GM18909 (cell line): ENCODE measurements around the gene C12orf43.

Experiments
- ATAC-seq: cut with Tn5 transposase; IDR thresholded peaks from one replicate; pipeline ENCODE4 v1.9.1; 2021; ENCODE audit warnings: mild to moderate bottlenecking; ENCODE audit not compliant: unreplicated experiment, poor library complexity

Gene C12orf43

DNA sequence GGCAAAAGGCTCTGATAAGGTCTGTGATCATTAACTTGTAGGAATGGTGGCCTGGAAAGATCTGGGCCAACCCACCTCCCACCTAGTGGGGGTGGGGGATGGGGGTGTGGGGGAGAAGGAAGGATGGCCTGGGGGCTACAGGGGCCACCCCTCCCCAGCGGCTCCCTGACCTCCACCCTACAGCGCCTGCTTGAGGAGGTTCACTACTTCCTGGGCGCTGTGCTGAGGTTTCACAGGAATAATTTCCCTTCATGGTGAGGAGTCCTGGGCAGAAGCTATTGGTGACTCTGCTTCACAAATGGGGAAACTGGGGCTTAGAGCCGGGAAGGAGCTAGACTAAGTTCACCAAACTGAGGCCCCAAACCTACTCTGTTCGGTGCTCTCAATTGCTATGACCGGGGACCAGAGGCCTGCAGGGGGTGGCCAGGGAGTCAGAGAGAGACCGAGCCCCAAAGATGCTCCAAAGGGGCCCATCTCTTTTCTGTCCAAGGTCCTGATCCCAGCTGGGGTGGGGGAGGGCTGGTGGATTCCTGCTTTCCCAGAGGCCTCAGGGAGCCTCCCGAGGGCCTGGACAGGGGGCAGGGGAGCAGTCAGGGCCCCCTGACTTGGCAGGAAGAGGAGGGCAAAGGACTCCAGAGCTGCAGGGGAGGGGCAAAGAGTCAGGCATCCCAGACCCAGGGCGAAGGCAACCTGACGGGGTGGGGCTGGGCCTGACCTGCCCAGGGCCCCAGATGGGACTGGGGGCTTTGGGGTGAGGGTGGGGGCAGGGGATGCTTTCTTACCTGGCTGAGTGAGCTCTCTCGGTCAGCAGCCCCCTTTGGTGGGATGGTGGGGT lies 36.2 kb downstream of the C12orf43 start:
- ATAC-seq, result no peak

DNA sequence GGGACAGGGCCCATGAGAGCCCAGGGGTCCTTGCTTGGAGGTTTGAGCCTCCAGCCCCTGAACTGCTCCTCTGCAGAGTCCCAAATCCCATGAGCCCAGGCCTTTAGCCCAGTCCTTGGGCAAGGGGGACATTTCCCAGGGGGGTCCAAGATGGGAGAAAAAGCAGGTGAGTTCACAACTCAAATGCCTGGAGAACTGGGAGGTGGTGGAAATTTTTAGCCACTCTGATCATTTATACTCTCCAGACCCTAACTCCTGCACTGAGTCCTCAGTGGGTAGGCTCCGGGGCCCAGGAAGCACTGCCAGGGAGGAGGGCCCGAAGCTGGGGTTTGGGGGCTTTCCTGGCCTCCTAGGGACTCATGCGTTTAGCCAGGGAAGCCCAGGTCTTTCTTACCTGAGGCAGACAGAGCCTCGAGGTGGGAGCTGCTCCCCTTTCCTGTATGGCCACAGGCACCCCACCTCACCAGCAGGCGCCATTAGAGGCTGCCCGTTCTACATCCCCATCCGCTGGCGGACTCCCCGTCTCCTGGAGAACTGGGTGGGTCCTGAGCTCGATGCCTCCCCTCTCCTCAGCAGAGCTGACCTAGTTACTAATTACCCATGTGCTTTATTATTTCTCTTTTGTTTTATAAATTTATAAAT lies 36.9 kb downstream of the C12orf43 start:
- ATAC-seq, result no peak

GRCh38 chr12:120978296-120979219 lies 37.7 kb downstream of the C12orf43 start, which contains the start of gene HNF1A:
Gene HNF1A, plus strand, starts transcription at chr12:120978543. Its CDS starts 226 bp downstream, at chr12:120978769.
- no peak for ATAC-seq

DNA sequence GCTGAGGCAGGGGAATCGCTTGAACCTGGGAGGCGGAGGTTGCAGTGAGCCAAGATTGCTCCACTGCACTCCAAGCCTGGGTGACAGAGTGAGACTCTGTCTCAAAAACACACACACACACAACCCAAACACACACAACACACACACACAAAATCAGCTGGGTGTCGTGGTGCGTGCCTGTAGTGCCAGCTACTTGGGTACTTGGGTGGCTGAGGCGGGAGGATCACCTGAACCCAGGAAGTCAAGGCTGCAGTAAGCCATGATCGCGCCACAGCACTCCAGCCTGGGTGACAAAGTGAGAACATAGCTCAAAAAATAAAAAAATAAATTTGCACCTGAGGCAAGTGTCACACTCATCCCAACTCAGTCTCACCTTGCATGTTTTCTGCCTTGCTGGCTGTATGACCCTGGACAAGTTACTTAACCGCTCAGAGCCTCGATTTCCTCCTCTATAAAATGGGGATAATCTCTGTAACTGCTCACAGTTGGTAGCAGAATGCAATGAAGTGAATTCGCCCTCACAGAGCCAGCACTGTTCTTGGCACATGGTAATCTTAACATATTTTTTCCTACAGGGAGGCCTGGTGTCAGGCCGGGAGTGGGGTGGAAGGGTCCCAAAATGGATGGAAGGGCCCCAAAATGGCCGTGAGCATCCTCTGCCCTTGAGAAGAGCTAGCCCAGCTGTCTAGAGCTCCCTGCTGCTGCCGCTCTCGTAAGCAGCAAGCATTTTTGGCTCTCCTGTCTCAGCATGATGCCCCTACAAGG lies 38.6 kb downstream of the C12orf43 start:
- no peak for ATAC-seq

- no peak for ATAC-seq
Observed at GRCh38 chr12:120972870-120973543, 43.3 kb downstream of the C12orf43 start.

DNA sequence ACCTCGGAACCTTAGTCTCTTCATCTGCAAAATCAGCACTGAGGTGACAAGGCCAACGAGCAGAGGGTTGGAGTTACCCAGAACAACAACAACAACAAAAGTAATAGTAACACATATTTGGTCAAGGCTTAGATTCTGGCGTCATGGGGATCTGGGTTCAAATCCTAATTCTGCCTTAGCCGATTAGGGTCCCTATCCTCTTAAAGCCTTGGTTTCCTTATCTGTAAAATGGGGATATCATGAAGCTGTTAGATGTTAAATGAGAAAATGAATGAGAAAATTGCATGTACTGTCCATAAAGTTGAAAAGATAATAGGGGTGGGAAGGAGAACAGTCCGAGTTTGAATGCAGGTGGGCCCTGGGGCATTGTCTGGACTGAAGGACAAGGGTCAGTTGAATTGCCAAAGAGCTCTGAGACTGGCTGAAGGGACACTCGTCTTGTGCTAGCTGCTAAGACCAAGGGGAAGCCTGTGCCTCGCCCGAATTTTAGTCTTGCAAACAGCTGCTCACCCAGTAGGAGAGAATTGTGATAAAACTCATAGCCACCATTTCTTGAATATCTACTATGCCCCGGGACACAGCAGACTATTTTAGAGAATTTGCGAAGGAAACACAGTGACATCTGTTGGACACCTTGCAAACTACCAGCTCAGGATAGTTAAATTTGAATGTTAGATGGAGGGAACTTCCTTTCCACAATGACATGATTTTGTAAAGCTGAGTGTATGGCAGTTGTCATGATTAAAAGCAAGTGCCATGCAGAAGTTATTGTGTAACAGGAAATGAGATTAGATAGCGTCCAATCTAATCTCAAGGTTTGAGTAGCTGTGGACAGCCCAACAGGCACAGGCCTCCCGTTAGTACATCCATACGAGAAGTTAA lies 44.7 kb downstream of the C12orf43 start:
- ATAC-seq, result no peak

GRCh38 chr12:120970310-120970709 lies 46.0 kb downstream of the C12orf43 start:
- no peak for ATAC-seq

DNA sequence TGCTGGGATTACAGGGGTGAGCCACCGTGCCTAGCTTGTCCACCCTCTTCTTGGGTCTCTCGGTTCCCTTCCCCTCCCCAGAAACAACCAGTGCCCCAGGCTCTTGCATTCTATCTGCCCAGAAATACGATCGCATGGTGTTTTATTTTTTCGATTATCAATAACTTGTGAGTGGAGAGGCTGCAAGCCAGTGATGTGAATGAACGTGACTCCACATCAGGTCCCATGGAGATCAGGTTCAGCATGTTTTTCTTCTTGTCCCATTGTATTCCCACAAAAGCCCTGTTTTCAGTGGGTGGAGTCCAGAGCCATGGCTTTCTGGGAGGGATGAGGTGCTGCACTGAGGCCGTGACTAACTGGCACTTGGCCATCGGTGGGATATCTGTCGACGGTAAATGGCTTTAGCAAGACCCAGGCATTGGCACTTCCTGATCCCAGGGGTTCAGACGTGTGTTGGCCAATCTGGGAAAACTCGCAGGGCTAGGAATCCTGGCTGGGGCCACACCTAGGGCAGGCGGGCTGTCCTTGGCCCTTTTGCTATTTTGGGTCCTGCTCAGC lies 50.7 kb downstream of the C12orf43 start:
- ATAC-seq, result no peak

DNA sequence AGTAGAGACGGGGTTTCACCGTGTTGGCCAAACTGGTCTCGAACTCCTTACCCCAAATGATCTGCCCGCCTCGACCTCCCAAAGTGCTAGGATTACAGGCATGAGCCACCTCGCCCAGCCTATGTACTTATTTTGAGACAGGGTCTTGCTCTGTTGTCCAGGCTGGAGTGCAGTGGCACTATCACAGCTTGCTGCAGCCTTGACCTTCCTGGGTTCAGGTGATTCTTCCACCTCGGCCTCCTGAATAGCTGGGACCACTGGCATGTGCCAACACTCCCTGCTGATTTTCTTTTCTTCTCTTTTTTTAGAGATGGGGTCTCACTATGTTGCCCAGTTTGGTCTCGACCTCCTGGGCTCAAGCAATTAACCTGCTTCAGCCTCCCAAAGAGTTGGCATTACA lies 52.0 kb downstream of the C12orf43 start:
- no peak for ATAC-seq

DNA sequence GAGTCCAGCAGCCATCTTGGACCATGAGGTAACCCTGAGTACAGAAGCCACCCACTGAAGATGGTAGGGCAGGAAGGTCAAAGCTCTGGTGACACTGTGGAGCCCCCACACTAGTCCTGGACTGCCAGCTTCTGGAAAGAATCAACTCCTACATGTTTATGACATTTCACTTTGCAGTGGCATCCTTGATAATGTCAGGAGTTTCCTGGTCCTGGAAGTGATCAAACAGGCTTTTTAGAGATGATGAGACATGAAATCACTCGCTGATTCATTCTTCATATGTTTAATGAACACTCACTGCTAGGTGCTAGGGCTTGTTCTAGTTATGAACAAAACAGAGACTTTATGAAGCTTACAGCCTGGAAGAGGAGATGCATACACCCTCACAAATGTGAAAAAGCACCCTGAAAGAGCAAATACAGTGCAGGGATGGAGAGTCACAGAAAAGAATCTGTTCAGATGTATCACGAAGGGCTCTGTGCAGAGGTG lies 53.7 kb downstream of the C12orf43 start:
- ATAC-seq, result no peak

DNA sequence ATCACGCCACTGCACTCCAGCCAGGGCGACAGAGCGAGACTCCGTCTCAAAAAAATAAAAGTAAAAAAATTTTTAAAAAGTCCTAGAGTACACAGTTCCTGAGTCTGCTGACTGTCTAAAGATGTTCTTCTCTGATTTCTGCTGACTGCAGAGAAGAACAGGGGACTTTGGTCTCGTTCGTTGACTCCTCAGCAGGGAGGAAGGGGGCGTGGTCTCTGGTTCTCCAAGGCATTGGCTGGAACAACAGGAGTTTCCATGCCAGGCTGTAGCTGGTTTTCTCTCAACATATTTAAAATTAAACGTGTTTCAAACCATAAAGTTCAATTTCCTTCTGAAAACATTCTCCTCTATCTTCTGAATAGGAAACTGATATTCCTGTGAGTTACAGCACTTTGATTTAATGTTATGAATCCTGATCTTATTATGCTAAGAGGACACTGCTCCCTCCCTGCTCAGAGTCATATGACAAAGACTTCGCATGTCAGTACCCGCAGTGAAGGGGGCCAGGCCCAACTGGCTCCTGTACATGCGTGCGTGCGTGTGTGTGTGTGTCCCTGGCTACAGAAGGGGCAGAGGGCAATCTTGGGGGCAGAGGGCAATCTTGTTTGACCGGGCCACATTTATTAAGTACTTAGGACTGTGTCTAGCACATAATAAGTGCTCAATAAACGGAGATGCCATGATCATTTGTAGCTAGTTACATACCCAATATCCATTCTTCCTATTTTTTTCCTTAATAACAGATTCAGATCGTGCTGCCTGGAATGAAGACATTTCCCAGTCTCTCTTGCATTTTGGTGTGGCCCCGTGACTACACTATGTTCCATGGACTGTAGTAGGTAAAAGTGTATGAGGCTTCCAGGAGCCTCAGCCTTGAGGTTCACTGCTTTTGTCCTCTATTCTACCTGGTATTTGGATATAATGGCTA lies 54.4 kb downstream of the C12orf43 start:
- ATAC-seq, result no peak

DNA sequence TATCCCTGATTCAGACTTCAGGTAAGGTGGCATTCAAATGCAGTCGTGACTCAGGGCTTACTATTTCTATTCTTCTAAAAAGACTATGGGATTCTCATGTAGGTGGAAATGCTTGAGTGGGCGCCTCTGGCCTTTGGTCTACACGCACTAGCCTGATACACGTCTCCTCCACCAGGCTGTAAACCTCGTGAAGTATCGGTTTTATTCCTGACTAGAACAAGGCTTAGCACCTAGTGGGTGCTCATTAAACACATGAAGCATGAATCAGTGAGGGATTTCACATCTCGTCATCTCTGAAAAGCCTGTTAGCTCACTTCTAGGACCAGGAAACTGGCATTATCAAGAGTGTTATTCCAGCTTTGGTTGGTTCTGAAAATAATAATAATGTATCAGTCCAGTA lies 55.6 kb downstream of the C12orf43 start:
- ATAC-seq, result no peak

- no peak for ATAC-seq
Observed at GRCh38 chr12:120959111-120959878, 57.0 kb downstream of the C12orf43 start.

DNA sequence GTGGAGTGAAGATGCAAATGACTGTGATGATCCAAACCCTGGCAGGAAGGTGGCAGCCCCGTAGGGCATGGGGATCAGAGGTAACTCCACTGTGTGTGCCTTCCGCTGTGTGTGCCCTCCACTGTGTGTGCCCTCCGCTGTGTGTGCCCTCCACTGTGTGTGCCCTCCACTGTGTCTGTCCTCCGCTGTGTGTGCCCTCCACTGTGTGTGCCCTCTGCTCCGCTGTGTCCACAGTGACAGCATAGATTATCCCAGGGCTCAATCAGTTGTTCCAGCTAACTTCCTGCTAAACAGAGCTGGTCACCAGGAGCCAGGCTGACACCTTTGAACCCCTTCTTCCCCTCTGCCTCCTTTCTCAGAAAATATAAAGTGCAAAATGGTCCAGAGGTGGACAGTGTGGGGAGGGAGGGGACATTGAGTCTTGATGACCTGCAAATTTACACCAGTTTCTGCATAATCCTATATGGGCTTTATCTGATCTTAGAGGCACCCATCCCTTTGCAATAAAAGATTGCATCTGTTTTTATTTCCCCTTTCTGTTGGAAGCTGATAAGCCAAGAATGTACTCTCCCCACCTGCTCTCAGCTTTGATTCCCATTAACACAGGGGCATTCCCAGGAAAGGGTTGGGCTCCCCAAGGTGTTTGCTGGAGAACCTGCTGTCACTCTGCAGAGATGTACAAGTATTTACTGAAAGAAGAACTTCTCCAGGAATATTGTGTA lies 59.5 kb downstream of the C12orf43 start:
- no peak for ATAC-seq

DNA sequence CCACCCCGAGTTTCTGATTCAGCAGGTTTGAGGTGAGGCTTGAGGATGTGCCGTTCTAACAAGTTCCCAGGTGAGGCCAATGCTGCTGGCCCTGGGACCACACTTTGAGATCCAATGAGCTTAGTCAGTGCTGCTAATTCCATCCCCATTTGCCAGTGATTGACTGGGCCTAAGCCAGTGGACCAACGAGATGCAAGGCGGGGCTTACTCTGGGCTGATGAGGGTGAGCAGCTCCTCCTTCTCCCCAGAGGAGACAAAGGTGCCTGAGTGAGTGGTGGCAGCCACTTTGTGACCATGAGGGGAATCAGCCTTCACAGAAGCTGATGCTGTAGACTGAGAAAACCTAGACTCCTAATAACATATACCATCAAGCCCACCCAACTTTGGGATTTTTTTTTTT lies 61.1 kb downstream of the C12orf43 start:
- no peak for ATAC-seq

GRCh38 chr12:120950807-120951206 lies 65.5 kb downstream of the C12orf43 start:
- no peak for ATAC-seq
